Stimulated activated CD8-positive, alpha-beta memory T cell treated with anti-CD3 and anti-CD28 coated beads, Interleukin-4, amount 100 ng/mL, for 48 hours (primary cell): ENCODE results near the gene PRR5L.
"Not testable (repeated sequence)": the region's sequence is repeated elsewhere in the genome, so short reads cannot be mapped to it uniquely, and the experiment has no call there.

ENCODE experiments used
- DNase-seq: peaks from one replicate; pipeline ENCODE4 v3.0.0-alpha.2; 2020

Gene PRR5L

GRCh38 chr11:36282926-36283325, 13.2 kb upstream of the PRR5L start:
- DNase-seq, result no peak

DNA sequence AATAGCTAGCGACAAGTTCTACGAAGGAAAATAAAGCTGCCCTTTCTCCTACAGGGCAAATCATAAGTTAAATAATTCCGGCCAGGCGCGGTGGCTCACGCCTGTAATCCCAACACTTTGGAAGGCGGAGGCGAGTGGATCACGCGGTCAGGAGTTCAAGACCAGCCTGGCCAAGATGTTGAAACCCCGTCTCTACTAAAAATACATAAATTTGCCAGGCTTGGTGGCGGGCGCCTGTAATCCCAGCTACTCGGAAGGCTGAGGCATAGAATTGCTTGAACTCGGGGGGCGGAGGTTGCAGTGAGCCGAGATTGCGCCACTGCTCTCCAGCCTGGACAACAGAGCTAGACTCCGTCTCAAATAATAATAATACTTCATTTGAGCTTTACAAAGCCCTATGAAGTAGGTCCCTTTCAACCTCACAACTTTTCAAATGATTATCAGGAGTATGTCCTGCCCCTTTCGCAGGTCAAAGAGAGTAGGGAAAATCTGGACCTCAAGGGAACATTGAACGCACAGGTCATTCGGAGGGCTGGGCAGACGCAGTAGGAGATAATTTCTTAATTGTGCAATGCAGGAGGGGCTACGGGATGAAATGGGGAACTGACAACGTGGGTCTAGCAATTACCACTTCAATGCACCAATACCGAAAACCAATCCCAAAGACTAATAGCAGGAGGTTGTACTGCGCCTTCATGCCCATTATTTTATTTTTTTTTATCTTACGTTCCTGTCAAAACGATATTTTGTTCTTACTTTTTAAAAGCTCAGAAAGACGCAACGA, 7.5 kb upstream of the PRR5L start:
- no peak for DNase-seq

GRCh38 chr11:36289226-36289852, 6.7 kb upstream of the PRR5L start, which contains the start of gene COMMD9:
TSS of gene COMMD9 (minus strand) at chr11:36289424. CDS start at chr11:36289412, 12 bp downstream.
- peak; percentile 94 for DNase-seq

DNA sequence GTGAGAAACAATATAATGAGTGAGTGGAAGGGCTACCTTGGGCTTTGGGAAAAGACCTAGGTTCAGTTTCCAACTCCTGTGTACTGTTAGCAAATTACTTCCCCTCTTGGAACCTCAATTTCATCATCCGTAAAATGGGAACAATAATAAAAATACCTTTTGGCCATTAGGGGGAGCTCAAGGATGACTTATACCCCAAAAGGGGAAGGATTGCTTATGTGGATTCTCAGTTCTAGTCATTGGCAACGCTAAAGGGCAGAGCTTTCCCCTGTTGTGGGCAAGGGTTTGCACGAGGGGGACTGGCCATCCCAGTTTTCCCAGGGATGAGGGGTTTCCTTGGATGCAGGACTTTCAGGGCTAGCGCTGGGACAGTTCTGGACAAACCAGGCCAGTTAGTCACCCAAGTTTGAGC, 3.8 kb upstream of the PRR5L start:
- no peak for DNase-seq

DNA sequence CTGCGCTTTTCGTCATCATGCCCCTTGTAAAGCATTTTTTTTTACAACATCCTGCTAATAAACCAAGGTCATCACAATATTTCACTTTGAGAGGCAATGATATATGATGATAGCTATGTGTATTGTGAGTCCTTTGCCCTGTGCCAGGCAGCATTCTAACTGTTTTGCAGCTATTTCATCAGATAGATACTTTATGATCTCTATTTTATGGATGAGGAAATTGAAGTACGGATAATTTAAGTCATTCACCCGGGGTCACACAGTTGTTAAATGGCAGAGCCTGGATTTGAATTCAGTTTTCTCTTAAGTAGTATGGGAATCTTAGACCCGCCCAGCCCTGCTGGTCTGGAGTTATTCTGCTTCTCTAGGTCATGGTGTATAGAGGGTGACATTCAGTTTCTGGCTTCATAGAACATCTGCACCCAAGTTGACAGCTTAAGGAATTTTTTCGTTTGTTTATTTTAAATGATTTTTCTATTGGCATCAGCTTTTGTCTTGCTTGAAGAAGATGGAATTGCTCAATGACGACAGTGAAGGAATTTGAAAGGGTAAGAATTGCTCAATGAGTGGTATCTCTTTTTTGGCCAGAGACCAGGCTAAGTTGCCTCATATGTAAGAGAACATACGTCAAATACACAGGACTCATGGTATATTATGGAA, 926 bp downstream of the PRR5L start:
- no peak for DNase-seq

GRCh38 chr11:36300650-36301049, 4.6 kb downstream of the PRR5L start:
- no peak for DNase-seq

GRCh38 chr11:36304351-36304750, 8.3 kb downstream of the PRR5L start:
- DNase-seq, result no peak

DNA sequence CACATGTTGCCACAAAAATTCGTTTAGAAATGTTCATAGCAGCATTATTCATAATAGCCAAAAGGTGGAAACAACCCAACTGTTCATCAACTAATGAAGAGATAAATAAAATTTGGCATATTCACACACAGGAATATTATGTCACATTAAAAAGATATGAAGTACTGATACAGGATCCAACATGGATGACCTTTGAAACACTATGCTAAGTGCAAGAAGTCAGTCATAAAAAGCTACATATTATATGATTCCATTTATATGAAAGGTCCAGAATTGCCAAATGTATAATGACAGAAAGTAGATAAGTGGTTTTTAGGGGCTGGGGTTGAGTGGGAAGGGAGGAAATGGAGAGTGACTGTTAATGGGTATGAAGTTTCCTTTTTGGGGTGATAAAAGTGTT, 9.0 kb downstream of the PRR5L start:
- DNase-seq, result no peak

- DNase-seq, result no peak
Measured at GRCh38 chr11:36306888-36307287, 10.8 kb downstream of the PRR5L start.

- DNase-seq, result no peak
Measured at GRCh38 chr11:36308577-36308976, 12.5 kb downstream of the PRR5L start.

GRCh38 chr11:36309779-36310178, 13.7 kb downstream of the PRR5L start:
- no peak for DNase-seq

- no peak for DNase-seq
Measured at GRCh38 chr11:36311926-36312595, 16.0 kb downstream of the PRR5L start.

- no peak for DNase-seq
Measured at GRCh38 chr11:36312611-36313472, 16.8 kb downstream of the PRR5L start.

DNA sequence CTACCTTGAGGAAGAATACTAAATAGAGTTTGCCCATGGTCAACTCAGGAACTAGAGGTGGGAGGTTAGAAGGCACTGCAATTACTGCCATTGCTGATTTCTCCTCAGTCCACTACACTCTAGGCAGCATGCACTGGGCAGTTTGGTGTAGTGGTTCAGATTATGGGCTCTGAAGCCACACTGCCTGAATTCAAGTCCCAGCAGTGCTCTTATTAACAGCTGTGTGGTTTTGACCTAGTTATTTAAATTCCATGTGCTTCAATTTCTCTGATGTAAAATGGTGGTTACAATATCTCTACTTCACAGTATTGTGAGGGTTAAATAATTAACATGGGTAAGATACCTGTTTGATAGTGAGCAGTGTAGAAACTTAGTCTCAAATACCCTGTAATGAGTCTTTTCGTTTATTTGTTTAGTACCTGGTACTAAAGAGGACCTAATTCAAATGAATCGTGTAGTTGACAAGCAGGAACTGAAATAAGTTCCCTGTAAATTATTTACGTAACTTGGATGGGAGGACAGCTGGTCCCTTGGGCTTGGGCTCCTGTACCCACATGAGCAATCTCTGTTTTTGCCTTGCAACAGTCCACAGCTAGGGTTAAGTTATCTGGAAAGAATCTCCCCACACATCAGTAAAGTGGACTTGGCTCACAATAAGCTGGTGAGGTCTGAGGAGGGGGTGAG, 17.8 kb downstream of the PRR5L start:
- no peak for DNase-seq

DNA sequence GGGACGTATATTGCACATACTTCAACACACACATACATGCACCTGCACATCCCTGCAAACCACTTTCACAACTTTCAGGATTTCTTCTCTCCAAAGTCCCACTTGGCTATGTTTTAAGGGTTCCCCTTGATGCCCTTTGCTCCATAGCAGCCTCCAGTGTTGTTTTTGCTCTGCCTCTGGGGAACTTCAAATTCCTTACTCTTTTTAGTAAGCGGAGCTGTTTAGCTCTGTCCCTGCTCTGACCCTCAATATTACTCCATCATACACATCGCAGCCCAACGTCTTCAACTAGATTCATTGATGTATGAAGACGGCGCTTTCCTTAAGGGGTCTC, 18.3 kb downstream of the PRR5L start:
- no peak for DNase-seq

DNA sequence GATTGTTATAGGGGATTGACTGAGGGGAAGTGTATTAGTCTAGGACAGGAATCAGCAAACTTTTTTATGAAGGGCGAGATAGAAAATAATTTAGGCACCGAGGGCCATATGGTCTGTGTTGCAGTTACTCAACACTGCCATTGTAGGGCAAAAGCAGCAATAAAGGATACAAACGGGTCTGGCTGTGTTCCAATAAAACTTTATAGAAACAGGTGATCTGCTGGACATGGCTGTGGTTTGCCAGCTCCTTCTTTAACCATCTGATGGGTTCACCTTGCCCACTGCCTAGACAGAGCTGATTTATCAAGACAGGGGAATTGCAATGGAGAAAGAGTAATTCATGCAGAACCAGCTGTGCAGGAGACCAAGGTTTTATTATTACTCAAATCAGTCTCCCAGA, 20.0 kb downstream of the PRR5L start:
- DNase-seq, result no peak

GRCh38 chr11:36317992-36318391, 21.9 kb downstream of the PRR5L start:
- no peak for DNase-seq

- DNase-seq, result not testable (repeated sequence)
Measured at GRCh38 chr11:36324956-36325355, 28.9 kb downstream of the PRR5L start.

- DNase-seq, result not testable (repeated sequence)
Measured at GRCh38 chr11:36325403-36325802, 29.3 kb downstream of the PRR5L start.

DNA sequence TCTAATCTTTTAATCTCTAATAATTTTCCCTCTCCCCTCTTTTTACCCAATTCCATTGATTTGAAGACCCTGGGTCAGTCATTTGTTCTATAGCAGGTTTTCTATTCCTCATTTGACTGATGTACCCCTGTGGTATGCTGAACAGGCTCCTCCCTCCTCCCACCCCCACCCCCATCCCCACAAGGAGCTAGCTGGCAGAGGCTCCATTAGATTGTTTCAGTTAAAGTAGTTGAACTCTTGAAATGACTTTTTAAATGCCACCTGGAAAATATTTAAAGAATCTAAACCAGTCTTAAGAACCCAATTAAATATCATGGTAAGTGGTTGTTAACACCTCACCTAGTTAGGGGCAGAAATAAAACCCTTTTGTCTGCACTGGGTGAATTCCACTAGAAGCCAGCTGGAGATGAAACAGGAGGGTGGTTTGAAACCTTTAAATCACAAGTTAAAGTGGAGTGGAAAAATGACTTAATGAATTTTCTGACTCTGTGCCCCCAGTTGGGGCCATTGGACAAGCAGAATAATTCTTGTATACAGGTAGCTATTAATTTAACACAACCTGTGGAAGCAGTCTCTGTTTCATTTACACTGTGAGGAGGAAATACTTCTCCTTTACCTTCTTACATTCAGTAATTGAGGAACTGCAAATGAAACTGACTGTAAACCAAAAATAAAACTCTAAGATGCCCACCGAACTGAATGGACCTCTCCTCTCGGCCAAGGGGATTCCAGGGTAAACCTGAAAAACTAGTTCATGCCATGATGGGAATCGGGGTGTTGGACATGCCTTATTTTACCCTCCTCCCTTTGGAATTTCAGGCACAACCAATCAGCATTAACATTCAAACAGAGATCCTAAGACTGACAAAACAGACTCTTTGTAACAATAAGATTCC, 30.7 kb downstream of the PRR5L start:
- DNase-seq, result no peak
